H1 (cell line): ENCODE data around the gene SPAG4. TPM values are rescaled to one million over a fixed set of nuclear protein-coding genes. Genes with fewer than 3 reads are reported as not detected.
A peak's percentile ranks its signal among the peaks of the same experiment; 100 is the strongest.

Source experiments
- CBX5 ChIP-seq: fragments of 300-800, 300-1000 bp; sonication (generic); IDR thresholded peaks from 2 replicates; pipeline ENCODE4 v1.7.1; 2016; ENCODE audit warnings: antibody characterized with exemption, low read length, low read depth
- HDAC6 ChIP-seq: IDR thresholded peaks from one replicate; pipeline ENCODE4 v1.7.1; 2012; ENCODE audit warnings: low read depth, mild to moderate bottlenecking, inconsistent platforms, low read length, moderate library complexity
- KDM1A ChIP-seq: fragments of 200-600, 300-600 bp; sonication (generic); IDR thresholded peaks from 2 replicates; pipeline ENCODE4 v1.7.1; 2016; ENCODE audit warnings: mild to moderate bottlenecking, low read length, borderline replicate concordance
- RBBP5 ChIP-seq: IDR thresholded peaks from 2 replicates; pipeline ENCODE4 v1.7.1; 2012; ENCODE audit warnings: low read depth, mild to moderate bottlenecking, inconsistent platforms, low read length, moderate library complexity, borderline replicate concordance
- RXRA ChIP-seq: IDR thresholded peaks from 2 replicates; pipeline ENCODE4 v1.6.1; 2011; ENCODE audit warnings: low read depth, mild to moderate bottlenecking, low read length, moderate library complexity; ENCODE audit not compliant: insufficient read depth
- SUZ12 ChIP-seq: fragments of 200-600 bp; sonication (generic); IDR thresholded peaks from 2 replicates; pipeline ENCODE4 v1.6.1; 2012; ENCODE audit warnings: mild to moderate bottlenecking, inconsistent platforms, low read length, moderate library complexity, mixed read lengths
- TEAD4 ChIP-seq: IDR thresholded peaks from 2 replicates; pipeline ENCODE4 v1.6.1; 2012; ENCODE audit warnings: low read depth, low read length, inconsistent platforms, mixed read lengths
- ZNF274 ChIP-seq: IDR thresholded peaks from 2 replicates; pipeline ENCODE4 v1.7.0; 2012; ENCODE audit warnings: low read length, borderline replicate concordance; ENCODE audit errors: extremely low read depth
- polyA plus RNA-seq, 7 experiments: library from polyadenylated mRNA; depleted of rRNA in 3 of 7; stranded (reverse) in 5 of 7; unstranded in 2 of 7; fragments of >200 nt in 5 of 7; fragments of 200-250 nt in 2 of 7; gene quantifications; 1 replicate in 5 of 7; 2 replicates in 1 of 7; 4 replicates in 1 of 7; pipeline versions ENCODE4 v1.2.1 to v1.2.3, GENCODE V29; 2011 to 2013; ENCODE audit warnings: missing spikeins in 2 of 7, mixed read lengths in 2 of 7
- total RNA-seq: library from RNA; stranded (reverse); fragmentation: NEBNext Ultra II Directional; extraction: Animal tissue kit (Norgen Biotek cat#: 25700); gene quantifications from 2 replicates; pipeline ENCODE4 v1.2.1, GENCODE V29; 2021
- TF ChIP-seq, protein P1 (sequence below): fragments of 300-600 bp; sonication (generic); IDR thresholded peaks from 2 replicates; pipeline ENCODE4 v1.7.1; 2012; ENCODE audit warnings: low read length, moderate library complexity, mild to moderate bottlenecking, inconsistent platforms; ENCODE audit not compliant: insufficient replicate concordance
- TF ChIP-seq, protein P2 (sequence below): IDR thresholded peaks from 2 replicates; pipeline ENCODE4 v1.6.1; 2012; ENCODE audit warnings: inconsistent platforms

The SPAG4 gene
- total and polyA plus RNA-seq, 2 of the 8 experiments (the other 6 are each of a cell fraction or from before 2014, with no cell fraction given): 2.4 to 6.0 TPM

DNA sequence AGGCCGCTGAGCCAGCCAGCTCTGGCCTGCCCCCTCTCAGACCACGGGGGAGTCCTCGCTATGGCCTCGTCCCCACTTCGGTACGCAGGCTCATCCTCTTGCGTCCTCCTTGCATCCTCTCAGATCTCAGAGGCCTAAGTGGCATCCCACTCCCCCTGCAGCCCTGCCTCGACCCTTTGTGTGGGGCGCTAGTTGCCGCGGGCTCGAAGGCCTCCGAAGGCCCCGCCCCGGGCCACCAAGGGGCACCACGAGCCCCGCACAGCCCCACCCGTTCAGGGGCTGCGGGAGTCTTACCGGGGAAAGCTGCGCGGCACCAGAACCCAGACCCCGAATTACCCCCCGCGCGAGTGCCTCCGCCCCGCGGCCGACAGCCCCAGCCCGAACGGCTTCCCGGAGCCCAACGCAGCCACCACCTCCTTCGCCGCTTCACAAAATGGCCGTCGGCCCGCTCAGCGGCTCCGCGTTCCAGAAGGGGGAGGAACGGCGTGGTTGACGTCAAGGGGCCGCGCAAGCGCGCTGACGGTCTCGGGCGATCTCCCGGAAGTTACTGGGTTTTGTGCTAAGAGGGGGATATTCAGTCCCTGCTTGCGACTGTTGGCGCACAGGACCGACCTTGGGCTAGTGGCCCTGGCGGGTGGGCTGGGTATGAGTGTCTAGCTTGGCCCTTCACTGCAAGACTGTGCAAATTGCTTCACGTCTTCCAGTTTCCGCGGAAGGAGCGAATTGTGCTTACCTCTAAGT is 49.0 kb downstream of the SPAG4 start, which contains the start of the genes CPNE1 and RBM12 (continued):
- TF ChIP-seq, protein P1, sequence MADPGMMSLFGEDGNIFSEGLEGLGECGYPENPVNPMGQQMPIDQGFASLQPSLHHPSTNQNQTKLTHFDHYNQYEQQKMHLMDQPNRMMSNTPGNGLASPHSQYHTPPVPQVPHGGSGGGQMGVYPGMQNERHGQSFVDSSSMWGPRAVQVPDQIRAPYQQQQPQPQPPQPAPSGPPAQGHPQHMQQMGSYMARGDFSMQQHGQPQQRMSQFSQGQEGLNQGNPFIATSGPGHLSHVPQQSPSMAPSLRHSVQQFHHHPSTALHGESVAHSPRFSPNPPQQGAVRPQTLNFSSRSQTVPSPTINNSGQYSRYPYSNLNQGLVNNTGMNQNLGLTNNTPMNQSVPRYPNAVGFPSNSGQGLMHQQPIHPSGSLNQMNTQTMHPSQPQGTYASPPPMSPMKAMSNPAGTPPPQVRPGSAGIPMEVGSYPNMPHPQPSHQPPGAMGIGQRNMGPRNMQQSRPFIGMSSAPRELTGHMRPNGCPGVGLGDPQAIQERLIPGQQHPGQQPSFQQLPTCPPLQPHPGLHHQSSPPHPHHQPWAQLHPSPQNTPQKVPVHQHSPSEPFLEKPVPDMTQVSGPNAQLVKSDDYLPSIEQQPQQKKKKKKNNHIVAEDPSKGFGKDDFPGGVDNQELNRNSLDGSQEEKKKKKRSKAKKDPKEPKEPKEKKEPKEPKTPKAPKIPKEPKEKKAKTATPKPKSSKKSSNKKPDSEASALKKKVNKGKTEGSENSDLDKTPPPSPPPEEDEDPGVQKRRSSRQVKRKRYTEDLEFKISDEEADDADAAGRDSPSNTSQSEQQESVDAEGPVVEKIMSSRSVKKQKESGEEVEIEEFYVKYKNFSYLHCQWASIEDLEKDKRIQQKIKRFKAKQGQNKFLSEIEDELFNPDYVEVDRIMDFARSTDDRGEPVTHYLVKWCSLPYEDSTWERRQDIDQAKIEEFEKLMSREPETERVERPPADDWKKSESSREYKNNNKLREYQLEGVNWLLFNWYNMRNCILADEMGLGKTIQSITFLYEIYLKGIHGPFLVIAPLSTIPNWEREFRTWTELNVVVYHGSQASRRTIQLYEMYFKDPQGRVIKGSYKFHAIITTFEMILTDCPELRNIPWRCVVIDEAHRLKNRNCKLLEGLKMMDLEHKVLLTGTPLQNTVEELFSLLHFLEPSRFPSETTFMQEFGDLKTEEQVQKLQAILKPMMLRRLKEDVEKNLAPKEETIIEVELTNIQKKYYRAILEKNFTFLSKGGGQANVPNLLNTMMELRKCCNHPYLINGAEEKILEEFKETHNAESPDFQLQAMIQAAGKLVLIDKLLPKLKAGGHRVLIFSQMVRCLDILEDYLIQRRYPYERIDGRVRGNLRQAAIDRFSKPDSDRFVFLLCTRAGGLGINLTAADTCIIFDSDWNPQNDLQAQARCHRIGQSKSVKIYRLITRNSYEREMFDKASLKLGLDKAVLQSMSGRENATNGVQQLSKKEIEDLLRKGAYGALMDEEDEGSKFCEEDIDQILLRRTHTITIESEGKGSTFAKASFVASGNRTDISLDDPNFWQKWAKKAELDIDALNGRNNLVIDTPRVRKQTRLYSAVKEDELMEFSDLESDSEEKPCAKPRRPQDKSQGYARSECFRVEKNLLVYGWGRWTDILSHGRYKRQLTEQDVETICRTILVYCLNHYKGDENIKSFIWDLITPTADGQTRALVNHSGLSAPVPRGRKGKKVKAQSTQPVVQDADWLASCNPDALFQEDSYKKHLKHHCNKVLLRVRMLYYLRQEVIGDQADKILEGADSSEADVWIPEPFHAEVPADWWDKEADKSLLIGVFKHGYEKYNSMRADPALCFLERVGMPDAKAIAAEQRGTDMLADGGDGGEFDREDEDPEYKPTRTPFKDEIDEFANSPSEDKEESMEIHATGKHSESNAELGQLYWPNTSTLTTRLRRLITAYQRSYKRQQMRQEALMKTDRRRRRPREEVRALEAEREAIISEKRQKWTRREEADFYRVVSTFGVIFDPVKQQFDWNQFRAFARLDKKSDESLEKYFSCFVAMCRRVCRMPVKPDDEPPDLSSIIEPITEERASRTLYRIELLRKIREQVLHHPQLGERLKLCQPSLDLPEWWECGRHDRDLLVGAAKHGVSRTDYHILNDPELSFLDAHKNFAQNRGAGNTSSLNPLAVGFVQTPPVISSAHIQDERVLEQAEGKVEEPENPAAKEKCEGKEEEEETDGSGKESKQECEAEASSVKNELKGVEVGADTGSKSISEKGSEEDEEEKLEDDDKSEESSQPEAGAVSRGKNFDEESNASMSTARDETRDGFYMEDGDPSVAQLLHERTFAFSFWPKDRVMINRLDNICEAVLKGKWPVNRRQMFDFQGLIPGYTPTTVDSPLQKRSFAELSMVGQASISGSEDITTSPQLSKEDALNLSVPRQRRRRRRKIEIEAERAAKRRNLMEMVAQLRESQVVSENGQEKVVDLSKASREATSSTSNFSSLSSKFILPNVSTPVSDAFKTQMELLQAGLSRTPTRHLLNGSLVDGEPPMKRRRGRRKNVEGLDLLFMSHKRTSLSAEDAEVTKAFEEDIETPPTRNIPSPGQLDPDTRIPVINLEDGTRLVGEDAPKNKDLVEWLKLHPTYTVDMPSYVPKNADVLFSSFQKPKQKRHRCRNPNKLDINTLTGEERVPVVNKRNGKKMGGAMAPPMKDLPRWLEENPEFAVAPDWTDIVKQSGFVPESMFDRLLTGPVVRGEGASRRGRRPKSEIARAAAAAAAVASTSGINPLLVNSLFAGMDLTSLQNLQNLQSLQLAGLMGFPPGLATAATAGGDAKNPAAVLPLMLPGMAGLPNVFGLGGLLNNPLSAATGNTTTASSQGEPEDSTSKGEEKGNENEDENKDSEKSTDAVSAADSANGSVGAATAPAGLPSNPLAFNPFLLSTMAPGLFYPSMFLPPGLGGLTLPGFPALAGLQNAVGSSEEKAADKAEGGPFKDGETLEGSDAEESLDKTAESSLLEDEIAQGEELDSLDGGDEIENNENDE: no peak
- no peak for TF ChIP-seq HDAC6
- peak; percentile 83 for TF ChIP-seq RBBP5
- TF ChIP-seq SUZ12: no peak
- TF ChIP-seq TEAD4: peak; percentile 82
- TF ChIP-seq ZNF274: no peak
- TF ChIP-seq, protein P2, sequence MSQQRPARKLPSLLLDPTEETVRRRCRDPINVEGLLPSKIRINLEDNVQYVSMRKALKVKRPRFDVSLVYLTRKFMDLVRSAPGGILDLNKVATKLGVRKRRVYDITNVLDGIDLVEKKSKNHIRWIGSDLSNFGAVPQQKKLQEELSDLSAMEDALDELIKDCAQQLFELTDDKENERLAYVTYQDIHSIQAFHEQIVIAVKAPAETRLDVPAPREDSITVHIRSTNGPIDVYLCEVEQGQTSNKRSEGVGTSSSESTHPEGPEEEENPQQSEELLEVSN: peak; percentile 77
- no peak for TF ChIP-seq CBX5
- no peak for TF ChIP-seq KDM1A
- TF ChIP-seq RXRA: no peak
